ENCODE results near the gene MDGA2. TPM values are rescaled to one million over a fixed set of nuclear protein-coding genes. Genes with fewer than 3 reads are reported as not detected.

The MDGA2 gene
- total RNA-seq, 1 donor from 2014 or later, result 0.39 TPM

GRCh38 chr14:47710581-47710980 is 35.2 kb upstream of the MDGA2 start:
- TF ChIP-seq CTCF (IDR thresholded peaks at IDR 0.05; ENCODE audit: partially characterized antibody, unreplicated experiment), result no peak
- no peak for DNase-seq
- no peak overlapping the region for H3K4me3 Mint-ChIP-seq (ENCODE audit: unreplicated experiment)
- no peaks in the 10 kb centered on the region for H3K27me3 Mint-ChIP-seq (ENCODE audit: unreplicated experiment)
- H3K9me3 Mint-ChIP-seq (ENCODE audit: unreplicated experiment), result no peaks in the 10 kb centered on the region
- H3K27ac Mint-ChIP-seq (ENCODE audit: unreplicated experiment), result no peak overlapping the region
- no peaks in the 10 kb centered on the region for H3K36me3 Mint-ChIP-seq (ENCODE audit: unreplicated experiment)
- no peaks in the 10 kb centered on the region for H3K4me1 Mint-ChIP-seq (ENCODE audit: low read depth, unreplicated experiment)

DNA sequence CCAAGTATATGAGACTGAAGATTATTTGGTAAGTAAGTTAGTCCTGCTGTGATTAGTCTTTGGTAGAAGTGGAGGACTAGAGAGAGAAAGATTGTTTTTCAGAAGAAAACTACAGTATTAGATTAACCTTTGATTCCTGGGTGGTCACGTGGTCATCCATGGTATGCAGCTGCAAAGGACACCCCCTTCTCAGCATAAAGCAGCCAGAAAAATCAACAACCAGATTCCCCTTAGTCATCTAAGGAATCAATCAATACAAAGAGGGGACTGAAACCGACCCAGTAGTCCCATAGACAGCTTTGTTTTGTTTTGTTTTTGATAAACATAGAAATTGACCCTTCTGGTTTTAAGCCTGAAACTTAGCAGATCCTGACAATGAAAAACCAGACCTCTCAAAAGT is 30.3 kb upstream of the MDGA2 start:
- Mint-ChIP-seq H3K36me3 (ENCODE audit: unreplicated experiment) (no peaks in the 10 kb centered on the region), H3K9me3 (ENCODE audit: unreplicated experiment) (no peaks in the 10 kb centered on the region), H3K4me1 (ENCODE audit: low read depth, unreplicated experiment) (no peaks in the 10 kb centered on the region), H3K4me3 (ENCODE audit: unreplicated experiment) (no peak overlapping the region), H3K27me3 (ENCODE audit: unreplicated experiment) (no peaks in the 10 kb centered on the region), H3K27ac (ENCODE audit: unreplicated experiment) (no peak overlapping the region)
- no peak for DNase-seq
- no peak for TF ChIP-seq CTCF (IDR thresholded peaks at IDR 0.05; ENCODE audit: partially characterized antibody, unreplicated experiment)

DNA sequence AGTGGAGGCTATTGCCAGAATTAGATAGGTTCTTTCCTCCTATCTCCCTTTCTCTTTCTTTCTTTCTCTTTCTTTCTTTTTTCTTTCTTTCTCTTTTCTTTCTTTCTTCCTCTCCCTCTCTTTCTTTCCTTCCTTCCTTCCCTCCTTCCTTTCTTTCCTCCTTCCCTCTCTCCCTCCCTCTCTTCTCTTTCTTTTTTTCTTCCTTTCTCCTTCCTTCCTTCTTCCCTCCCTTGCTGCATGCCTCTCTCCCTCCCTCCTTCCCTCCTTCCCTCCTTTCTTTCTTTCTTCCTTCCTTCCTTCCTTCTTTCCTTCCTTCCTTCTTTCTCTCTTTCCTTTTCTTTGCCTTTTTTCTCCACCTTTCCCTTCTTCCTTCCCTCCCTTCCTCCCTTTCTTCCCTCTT is 16.4 kb upstream of the MDGA2 start:
- no peak for DNase-seq
- Mint-ChIP-seq H3K27me3 (ENCODE audit: unreplicated experiment) (no peaks in the 10 kb centered on the region), H3K4me1 (ENCODE audit: low read depth, unreplicated experiment) (no peaks in the 10 kb centered on the region), H3K9me3 (ENCODE audit: unreplicated experiment) (no peaks in the 10 kb centered on the region), H3K4me3 (ENCODE audit: unreplicated experiment) (no peak overlapping the region), H3K27ac (ENCODE audit: unreplicated experiment) (no peak overlapping the region), H3K36me3 (ENCODE audit: unreplicated experiment) (no peaks in the 10 kb centered on the region)
- TF ChIP-seq CTCF (IDR thresholded peaks at IDR 0.05; ENCODE audit: partially characterized antibody, unreplicated experiment), result no peak

DNA sequence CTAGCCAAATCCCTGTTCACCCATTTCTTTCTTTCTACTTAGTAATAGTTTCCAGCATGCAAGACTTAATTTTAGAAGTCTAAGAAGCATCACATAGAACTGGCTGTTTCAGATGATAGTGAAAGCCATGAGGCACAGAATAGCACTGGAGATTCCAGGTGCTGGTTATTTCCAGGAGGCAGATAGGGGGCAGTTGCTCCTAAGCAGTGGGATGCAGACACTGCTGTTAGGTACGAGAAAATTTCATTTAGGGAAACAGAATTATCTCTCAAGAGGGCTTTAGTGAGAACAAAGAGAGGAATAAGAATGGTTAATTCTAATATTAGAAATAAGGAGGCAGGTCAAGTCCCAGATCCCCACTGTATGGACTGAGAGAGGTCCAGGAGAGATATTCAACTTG is 3.6 kb upstream of the MDGA2 start:
- TF ChIP-seq CTCF (IDR thresholded peaks at IDR 0.05; ENCODE audit: partially characterized antibody, unreplicated experiment), result no peak
- Mint-ChIP-seq H3K9me3 (ENCODE audit: unreplicated experiment) (peaks cover 7% of the 10 kb centered on the region), H3K4me1 (ENCODE audit: low read depth, unreplicated experiment) (peaks cover 1% of the 10 kb centered on the region), H3K36me3 (ENCODE audit: unreplicated experiment) (no peaks in the 10 kb centered on the region), H3K27ac (ENCODE audit: unreplicated experiment) (no peak overlapping the region), H3K4me3 (ENCODE audit: unreplicated experiment) (no peak overlapping the region), H3K27me3 (ENCODE audit: unreplicated experiment) (peaks cover 6% of the 10 kb centered on the region)
- DNase-seq, result no peak

GRCh38 chr14:47678157-47678556 is 2.8 kb upstream of the MDGA2 start:
- no peaks in the 10 kb centered on the region for H3K36me3 Mint-ChIP-seq (ENCODE audit: unreplicated experiment)
- H3K4me3 Mint-ChIP-seq (ENCODE audit: unreplicated experiment), result no peak overlapping the region
- no peak overlapping the region for H3K27ac Mint-ChIP-seq (ENCODE audit: unreplicated experiment)
- peaks cover 7% of the 10 kb centered on the region for H3K9me3 Mint-ChIP-seq (ENCODE audit: unreplicated experiment)
- peaks cover 1% of the 10 kb centered on the region for H3K4me1 Mint-ChIP-seq (ENCODE audit: low read depth, unreplicated experiment)
- no peak for DNase-seq
- H3K27me3 Mint-ChIP-seq (ENCODE audit: unreplicated experiment), result peaks cover 6% of the 10 kb centered on the region
- TF ChIP-seq CTCF (IDR thresholded peaks at IDR 0.05; ENCODE audit: partially characterized antibody, unreplicated experiment), result no peak
